ENCODE measurements around the gene SNAP47.

The SNAP47 gene

DNA sequence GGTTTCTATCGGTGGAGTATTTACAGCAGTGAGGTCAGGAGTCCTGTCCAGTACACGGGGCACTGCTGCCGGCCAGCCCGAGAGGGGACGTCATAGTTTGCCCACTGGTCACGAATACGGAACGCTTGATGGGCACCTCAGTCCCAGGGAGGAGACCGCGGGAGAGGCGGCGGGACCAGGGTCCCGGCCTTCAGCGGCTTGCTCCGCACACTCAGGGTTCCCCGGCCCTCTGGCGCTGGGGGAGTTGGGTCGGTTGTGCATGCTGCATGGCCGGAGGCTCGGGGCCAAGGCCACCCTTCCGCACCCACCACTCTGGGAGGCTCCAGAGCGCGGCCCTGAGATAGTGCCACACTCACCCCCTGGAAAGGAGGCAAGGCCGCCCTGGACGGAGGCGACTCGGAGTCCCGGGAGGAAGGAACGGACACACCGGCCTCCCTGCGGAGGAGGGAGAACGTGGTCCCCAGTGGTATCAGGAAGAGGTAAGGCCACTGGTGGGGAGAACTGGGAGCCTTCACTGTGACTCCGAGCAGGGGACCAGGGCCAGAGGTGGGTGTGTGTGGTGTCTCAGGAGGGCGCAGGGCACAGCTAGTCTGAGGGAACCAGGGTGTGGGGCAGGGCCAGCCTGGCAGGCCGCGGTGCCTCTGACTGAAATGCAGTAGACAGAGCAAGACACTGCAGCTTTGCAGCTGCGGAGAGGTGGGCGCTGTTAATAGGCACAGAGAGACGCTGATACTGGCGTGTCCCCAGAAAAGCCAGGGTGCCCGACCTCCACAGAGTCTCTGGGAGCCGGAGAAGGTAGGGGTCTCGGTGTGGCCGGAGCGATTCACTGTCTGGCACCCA lies 51.7 kb downstream of the SNAP47 start:
- DNase-seq = no peak

DNA sequence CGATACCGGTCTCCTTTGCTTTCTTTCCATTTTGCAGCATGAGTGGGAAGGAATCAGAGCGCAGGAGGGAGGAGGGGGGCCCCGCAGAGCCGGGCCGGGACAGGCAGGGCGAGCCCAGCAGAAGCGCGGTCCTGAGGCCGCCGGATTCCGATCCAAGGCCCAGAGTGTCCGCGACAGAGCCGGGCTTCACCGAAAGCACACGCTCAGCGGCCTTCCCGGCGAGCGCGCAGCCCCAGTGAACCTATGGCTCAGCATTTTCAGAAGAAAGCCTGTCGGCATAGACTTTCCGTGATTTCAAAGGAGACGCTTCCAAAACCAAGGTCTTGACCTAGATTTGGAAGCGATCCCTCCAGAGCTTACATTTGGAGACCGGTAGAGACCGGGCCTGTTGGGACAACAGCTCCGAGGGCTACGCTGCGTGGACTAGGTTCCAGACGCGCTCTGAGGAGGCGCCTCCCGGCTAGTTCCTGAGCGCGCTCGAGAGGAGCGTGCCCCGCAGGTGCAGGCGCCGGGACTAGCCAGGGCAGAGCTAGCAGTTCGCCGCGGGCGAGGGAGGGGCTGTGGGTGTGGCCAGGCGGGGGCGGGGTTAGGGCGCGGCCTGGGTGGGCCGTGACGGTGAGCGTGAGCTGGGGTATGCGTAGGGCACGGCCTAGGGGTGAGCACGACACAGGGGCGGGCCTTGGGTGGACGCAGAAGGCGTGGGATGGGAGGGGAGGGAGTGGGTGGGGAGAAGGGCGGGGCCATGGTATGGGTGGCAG lies 52.5 kb downstream of the SNAP47 start:
- peak; percentile 72 for DNase-seq

DNA sequence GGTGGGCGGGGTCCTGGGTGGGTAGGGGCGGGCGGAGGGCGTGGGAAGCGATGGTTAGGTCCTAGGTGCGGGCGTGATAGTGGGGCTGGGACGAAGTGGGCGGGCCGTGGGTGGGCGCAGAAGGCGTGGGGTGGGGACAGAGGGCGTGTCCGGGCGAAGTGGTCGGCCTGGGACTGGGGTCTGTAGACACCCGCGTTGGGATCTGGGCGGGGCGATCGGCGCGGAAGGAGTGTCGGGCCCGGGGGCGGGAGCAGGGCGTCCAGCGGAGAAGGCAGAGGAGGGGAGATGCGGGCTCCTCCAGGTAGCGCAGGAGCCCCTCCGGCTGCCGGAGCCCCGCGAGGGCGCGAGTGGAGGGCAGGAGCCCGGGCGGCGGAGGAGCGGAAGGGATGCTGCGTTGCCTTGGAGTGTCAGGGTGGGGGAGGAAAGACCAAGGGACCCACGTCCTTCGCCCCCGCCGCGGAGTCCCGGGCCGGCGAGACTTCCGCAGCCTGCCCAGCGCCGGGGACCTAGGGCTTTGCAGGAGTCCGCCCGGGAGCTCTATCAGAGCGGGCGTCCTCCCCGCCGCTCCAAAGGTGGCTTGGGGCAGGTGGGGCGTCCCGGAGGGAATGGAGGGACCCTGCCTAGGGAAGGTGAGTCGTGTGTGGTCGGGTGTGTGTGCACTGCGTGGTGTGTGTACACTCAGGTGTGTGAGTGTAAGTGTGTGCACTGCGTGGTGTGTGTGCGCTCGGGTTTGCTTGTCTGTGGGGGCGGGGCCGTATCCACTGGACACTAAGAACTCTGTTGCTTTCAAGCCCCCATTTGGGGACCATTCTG lies 53.2 kb downstream of the SNAP47 start:
- DNase-seq = peak; percentile 27

DNA sequence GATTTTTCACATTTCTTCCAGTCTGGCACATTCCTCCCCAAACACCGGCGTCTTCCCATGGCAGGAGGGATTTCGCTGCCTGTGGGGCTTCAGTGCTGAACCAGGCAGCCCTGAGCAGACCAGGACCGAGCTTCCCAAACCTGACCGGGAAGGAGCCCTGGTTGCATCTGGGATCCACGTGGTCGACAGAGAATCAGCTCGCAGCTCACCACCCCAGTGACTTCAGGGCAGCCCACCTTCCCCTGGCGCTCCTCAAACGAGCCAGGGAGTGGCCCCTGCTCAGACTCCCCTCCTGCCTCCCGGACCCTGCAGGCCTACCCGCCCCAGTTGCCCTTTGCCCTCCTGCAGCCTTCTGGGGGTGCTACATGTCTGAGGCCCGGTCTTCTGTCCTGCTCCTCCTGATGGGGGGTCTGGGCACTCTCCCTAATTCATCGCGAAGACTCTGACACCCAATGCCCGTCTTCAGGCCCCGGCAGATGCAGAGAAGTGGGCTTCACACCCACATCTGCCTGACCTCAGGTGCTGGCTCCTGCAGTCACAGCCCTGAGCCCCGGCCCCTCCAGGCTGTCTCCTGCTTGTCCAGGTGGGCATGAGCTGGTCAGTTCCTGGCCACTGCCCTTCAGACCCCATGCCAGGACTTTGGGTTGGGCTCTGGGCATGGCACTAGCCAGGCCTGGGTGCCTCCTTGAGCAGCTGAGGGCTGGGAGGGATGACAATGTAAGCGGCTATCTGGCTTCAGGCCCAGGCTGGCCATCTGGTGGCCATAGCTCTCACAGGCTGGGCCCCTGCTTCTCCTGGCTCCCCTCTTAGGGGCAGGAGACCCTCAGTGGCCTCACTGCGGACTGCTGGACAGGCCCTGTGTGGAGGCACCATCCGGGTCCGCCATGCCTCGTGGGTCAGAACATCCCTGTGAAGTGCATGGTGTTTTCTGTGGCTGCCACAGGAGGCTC lies 54.1 kb downstream of the SNAP47 start:
- DNase-seq = no peak

DNA sequence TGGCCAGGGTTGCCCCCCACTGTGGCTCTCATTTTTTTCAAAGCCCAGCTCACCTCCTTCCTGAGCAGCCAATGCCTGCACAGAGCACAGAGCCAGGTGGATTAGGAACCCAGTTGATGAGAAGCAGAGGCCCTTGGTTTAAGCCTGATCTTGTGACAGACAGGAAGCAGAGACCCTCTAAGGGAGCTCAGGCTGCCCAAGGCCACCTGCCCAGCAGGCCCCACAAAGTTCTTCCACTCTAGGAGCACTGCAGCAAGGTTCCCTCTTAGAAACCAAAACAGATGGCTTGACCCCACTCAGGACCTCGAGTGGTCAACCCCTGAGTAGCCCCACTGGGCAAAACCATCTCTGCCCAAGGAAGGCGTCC lies 54.8 kb downstream of the SNAP47 start:
- no peak for DNase-seq

DNA sequence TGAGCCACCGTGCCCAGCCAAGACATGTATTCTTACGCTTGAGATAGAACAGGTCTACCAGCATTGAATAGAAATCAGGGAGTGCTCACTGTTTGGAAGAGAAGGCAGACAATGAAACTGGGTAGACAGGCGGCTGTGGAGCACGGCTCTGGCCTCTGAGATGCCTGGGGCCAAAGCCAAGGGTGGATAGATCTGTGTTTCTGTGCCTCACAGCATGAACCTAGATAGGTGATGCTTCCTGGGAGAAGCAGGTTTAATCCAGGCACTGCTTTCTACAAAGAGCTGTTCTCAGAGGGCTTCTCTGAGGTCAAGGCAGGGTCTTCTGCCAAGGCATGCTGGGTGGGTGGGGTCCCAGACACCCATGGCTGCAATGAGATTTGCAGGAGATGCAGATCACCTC lies 55.6 kb downstream of the SNAP47 start:
- no peak for DNase-seq

DNA sequence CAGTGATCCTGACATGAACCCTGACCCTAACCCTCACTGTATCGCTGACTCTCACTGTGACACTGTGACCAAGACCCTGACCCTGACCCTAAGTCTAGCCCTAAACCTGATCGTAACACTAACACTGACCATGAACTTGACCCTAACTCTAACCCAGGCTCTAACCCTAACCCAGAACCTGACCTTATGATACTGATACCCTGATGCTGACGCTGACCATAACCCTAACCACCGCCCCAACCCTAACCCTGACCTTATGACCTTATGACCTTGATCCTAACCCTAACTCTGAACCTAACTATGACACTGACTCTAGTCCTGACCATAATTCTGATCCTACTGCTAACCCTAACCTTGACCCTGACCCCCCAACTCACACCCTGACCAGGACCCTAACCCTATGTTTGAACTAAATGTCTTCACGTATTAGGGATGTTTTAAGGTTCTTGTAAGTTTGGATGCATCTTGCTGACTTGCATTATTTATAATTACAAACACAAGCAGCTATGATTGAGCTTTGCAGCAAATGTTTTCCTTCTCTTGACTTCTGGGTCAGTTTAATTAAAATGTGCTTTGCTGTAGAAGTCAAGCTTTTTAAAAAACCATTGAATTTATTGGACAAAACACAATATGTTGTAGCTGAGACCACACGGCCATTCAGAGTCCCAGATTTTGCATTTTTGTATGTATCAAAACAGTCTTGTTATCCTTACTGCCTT lies 56.3 kb downstream of the SNAP47 start:
- DNase-seq = no peak

DNA sequence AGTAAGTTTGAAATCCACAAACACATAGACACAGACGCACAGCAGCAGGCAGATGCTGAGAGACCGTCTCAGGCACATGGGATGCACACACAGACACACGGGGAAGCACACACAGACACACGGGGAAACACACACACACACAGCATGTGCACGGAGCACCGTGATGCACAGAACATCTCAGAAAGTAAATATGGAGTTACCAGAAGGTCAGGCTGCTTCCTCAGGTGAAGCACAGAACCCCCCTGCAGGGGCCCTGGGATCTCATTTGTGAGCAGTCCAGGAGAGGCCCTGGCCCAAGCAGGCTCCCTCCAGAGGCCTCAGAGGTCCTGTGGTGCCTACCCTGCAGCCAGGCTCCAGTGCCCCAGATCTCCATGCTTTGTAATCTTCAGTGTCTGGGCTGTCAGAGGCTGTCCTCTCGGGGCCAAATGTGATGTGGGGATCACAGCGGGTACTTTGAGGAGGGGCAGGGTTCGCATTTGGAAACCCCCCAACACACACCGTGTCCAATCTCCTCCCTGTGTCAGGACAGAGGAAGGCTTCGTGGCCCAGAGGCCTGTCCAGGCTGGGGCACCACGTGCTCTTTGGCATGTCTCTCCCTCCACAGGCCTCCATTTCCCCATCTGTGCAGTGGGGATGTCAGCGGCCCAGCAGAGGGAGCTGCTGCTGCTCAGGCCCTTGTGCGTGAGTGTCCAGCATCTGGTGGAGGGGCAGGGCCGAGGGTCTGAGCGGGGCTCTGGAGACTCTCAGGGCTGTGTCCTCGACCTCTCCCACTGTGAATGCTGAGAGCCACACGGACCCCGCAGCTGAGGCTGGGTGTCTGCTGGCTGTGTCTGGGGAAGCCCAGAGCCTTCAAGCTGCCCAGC lies 57.2 kb downstream of the SNAP47 start:
- no peak for DNase-seq

DNA sequence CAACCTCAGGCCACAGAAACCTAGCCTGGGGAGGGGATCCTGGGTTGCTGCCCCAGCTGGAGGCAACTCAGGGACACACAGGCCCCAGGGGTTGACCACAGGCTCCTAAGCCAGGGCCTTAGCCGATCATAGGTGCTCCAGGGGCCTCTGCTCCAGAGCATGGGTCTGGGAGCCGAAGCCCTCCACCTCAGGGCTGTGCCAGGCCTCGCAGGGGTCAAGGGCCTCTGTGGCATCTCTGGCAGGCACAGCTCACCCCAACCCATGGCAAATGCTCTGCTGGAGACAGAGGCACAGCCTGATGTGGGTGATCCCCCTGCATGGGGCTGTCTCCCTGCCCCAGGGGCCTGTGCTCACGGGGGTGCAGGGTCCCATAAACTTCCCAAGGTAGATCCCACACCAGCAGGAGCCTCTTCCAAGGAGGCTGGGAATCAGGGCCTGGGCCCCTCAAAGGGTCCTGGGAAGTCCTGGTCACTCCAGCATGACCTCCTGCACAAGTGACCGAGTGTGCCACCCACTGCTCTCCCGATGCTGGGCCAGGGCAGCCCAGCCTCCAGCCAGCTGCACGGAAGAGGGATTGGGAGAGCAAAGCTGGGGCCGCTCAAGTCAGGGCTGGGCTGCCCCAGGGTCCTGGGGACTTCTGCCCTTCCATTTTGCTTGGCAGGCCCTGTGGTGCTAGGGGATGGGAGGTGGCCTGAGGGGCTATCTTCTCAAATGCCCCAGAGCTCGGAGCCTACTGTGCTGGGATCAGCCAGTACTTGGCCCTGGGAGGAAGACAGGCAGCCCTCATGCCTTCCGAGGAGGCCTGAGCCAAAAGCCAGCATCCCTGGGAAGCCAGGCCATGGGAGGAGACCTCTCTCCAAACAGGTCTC lies 58.1 kb downstream of the SNAP47 start:
- no peak for DNase-seq

DNA sequence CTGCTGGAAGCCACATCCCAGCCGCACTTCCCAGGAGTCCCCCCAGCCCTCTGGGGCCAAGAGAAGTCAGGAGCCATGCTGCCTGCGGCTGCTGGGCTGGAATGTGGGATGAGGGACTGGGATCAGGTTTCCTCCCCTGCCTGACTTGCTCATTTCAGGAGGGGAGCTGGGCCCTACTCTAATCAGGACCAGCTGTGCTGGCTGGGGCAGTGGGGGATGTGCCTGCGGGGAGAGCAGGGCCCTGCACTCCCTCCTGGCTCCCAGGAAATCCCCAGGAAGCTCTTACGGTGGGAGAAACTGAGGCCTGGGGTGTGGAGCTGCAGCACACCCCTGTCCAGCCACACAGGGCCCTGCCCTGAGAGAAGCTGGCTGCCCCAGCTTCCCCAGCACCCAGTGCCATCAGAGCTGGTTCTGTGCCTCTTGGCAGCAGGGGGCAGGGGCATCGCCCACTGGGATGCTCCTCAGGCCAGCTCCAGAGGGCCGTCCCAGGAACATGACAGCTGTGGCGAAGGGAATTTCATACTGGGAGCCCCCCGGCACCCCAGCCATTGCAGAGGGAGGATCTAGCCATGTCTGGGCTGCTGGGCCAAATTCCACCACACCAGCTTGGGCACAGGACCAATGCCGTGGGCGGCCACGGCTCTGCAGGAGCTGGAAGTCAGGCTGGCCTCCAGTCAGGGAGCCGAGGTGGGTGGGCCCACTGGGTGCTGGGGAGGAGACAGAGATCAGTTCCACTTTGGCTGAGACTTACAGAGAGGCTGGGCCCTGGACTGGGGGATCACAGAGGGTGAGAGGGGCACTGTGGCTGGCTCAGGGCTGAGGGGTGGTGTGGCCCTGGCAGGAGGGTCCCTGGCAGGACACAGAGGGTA lies 58.9 kb downstream of the SNAP47 start:
- no peak for DNase-seq

DNA sequence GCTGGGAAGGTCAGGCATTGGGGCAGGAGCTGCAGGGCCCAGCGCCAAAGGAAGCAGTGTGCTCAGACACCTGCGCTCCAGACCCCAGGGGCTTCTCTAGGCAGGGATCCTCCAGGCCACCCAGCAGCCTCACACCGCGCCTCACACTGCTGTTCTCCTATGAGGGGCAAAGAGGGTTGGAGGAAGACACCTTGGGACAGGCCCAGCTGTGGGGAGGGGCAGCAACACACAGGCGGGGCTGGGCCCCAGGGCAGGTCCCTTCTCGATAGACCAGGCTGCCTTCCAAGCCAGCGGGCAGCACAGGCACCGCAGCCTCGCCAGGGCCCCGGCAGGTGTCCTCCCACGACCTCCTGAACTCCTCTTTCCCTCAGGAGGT lies 59.6 kb downstream of the SNAP47 start:
- DNase-seq = no peak

DNA sequence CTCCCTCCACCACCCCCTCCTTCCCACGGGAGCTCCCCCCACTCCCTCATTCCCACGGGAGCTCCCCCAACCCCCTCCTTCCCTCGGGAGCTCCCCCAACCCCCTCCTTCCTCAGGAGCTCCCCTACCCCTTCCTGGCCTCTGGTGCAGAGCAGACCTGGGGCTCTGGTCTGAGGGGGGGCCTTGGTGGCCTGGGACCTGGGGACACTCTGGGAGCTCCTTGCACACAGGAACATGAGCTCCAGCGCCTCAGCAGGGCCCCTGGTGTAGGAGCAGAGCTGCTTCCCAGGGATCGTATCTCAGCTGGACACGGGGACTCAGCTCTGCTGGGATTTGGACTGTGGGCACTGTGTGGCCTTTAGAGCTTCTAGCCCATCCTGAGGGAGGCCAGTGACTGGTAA lies 60.5 kb downstream of the SNAP47 start:
- DNase-seq = no peak

DNA sequence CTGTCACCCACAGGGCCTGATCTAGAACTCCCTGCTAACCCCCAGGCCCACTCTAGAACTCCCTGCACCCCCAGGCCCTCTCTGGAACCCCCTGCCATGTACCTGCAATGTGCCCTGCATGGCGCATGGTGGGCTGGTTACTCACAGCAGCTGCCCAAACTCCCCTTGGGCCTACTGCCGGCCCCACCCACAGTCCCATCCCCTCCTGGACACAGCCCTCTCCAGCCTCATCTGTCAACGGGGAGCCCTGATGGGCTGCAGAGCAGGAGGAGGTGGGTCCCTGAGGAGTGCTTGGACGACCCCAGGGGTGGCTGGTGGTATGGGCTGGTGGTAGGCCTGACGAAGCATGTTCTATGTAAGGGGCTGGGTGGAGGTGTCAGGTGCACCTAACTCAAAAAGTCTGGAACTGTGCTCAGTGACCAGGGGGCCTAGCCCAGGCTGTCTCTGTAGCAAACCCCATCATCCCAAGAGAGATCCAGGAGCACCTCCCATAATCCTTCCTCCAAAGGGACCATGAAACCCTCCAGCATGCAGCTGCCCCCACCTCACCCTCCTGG lies 61.2 kb downstream of the SNAP47 start:
- DNase-seq = no peak

DNA sequence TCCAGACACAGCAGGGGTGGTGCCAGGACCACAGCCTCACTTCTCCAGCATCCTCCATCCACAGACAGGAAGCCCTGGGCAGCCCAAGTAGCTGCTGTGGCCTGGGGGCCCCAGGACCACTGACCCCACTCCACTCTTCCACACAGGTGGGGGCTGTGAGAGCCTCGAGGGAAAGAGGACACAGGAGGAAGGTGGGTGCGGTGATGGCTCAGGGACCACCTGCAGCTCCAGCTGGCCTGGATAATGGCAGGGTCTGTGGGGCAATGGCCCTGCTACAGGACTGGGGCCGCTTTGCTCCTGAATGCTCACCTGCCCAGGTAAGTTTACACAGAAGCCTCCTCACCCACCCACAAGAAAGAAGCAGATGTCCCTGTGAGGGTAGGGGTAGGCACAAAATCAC lies 61.9 kb downstream of the SNAP47 start:
- no peak for DNase-seq

DNA sequence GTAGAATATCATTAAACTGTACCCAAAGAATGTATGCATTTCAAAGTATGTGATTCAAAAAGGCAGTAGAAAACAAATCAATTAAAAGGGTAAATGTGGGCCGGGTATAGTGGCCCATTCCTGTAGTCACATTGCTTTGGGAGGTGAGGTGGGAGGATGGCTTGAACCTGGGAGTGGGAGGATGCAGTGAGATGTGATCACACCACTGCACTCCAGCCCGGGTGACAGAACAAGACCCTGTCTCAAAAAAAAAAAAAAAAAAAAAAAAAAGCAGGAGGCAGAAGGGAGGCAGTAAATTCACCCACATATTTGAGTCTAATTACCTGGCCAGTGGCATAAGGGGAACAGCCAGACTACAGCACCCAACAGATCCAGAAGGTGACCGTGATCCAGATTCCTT lies 62.4 kb downstream of the SNAP47 start:
- no peak for DNase-seq

DNA sequence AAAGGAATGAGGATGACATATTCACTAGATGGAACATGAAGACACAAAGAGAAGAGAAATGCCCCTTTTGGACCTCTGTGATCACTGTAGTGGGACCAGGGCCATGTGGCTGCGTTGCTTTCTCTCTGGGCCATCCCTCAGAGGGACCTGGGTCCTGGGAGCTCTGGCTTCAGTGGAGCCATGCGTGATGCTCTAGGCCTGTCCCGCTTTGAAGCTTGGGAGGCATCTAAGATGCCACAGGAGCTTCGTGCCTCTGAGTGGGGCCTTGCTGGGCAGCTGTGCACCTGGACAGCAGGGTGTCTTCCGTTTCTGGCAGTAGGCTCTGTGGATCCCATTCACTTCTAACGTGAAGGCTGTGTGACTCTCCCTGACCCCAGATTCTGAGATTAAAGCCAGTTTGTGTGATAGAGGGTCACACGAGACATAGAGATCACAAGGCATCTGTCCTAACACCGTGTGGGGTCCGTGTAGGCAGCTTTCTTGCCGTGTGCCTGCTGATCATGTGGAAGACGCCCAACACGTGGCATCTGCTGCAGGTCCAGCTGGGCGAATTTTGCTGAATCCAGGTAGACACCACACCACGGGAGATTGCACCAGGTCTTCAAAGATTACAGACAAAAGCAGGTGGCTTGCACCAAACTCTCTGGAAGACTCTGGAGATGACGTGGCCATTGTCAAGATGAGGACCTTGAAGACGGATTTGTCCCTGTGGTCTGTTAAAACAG lies 63.0 kb downstream of the SNAP47 start:
- no peak for DNase-seq

DNA sequence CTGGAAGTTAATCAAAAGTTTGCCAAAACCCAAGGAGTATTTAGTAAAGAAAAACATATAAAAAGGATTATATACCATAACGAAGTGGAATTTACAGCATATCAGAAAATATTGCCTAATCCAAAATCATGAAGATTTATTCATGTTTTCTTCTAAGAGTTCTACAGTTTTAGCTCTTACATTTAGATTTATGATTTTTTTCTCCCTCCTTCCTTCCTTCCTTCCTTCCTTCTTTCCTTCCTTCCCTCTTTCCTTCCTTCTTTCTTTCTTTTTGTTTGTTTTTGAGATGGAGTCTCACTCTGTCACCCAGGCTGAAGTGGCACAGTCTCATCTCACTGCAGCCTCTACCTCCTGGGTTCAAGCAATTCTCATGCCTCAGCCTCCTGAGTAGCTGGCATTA lies 64.5 kb downstream of the SNAP47 start:
- no peak for DNase-seq

DNA sequence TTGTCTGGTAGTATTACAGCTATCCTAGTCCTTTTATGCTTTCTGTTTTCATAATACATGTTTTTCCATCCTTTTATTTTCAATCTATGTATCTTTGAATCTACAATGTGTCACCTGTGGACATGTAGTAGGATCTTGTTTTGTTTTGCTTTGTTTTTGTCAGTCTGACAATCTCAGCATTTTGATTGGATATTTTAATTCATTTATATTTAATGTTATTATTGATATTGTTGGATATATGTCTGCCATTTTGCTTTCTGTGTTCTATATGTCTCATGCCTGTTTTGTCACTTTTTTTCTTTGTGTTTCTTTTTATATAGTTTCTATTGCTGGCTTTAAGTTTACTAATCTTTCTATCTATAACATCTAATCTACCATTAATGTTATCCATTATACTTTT lies 68.7 kb downstream of the SNAP47 start:
- DNase-seq = no peak

All from inflammatory macrophage treated with lipopolysaccharide for 4 hours (primary cell).